Body of pancreas (tissue), 4 donors: ENCODE measurements around the gene ACOT6.

ENCODE experiments used
- POLR2A ChIP-seq, 3 donors: fragments of 450-650 bp; IDR thresholded peaks; one replicate each; pipeline ENCODE4 v1.6.1; 2016; ENCODE audit warnings: antibody characterized with exemption in 3 of 3, mild to moderate bottlenecking in 2 of 3
- TF ChIP-seq, protein P1 (sequence below), 7 experiments: fragments of 450-650 bp in 4 of 7; fragments of 200-600 bp in 3 of 7; sonication (generic) in 3 of 7; IDR thresholded peaks; one replicate each; pipeline ENCODE4 v1.5.1; 2016 to 2019; ENCODE audit warnings: antibody characterized with exemption in 7 of 7

DNA sequence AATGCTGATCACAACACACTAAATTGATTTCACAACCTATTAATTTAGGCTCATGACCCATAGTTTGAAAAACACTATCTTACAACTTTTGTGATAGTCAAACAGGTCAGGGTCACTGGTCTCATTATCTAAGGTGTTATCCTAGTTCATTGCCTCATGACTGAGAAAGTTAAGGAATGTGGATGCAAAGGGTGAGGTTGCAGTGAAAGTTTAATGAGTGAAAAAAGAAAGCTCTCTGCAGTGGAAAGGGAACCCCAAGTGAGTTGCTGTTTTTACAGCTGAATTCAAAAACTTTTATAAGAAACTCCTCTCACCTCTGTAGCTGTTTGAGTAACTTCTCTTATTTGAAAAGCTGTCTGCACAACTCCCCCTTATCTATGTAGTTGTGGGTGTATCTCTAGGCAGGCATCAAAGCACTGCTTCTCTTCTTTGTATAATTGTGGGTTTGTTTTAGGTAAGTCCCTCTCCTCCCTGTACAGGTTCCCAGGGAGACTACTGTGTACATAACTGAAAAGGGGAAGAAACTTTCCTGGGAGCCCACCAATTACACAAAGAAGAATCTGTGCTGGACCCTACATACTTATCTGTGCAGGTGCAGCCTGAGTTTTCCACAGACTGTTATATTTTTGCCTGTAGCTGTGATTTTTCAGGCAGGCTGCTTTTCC lies 51.4 kb downstream of the ACOT6 start:
- no peak for TF ChIP-seq POLR2A (IDR thresholded peaks at IDR 0.05)
- TF ChIP-seq, protein P1, sequence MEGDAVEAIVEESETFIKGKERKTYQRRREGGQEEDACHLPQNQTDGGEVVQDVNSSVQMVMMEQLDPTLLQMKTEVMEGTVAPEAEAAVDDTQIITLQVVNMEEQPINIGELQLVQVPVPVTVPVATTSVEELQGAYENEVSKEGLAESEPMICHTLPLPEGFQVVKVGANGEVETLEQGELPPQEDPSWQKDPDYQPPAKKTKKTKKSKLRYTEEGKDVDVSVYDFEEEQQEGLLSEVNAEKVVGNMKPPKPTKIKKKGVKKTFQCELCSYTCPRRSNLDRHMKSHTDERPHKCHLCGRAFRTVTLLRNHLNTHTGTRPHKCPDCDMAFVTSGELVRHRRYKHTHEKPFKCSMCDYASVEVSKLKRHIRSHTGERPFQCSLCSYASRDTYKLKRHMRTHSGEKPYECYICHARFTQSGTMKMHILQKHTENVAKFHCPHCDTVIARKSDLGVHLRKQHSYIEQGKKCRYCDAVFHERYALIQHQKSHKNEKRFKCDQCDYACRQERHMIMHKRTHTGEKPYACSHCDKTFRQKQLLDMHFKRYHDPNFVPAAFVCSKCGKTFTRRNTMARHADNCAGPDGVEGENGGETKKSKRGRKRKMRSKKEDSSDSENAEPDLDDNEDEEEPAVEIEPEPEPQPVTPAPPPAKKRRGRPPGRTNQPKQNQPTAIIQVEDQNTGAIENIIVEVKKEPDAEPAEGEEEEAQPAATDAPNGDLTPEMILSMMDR (IDR thresholded peaks at IDR 0.05), result no peak
